PC-3 (cell line): ENCODE data around the gene LIPG. TPM values are rescaled to one million over a fixed set of nuclear protein-coding genes. Genes with fewer than 3 reads are reported as not detected.

Source experiments
- ATAC-seq: fragments of 200-7000 bp; cut with Tn5 transposase; 2 replicates; pipeline ENCODE4 v1.9.1; 2020; ENCODE audit warnings: mild to moderate bottlenecking, moderate library complexity
- BruUV-seq: library from RNA; stranded (reverse); fragments of 400-500 nt; replicated peaks from 2 replicates; lab custom pipeline; 2021; lab: Mats Ljungman, UMichigan
- CTCF ChIA-PET: fragments of 300-600 bp; sonication (Branson Sonifier 250); formaldehyde crosslinking; loops from one replicate; lab custom pipeline; 2022; ENCODE audit warnings: antibody characterized with exemption; lab: Charles Lee
- POLR2A ChIA-PET: fragments of 300-600 bp; sonication (Branson Sonifier 250); formaldehyde crosslinking; loops from one replicate; lab custom pipeline; 2022; ENCODE audit warnings: antibody characterized with exemption; ENCODE audit not compliant: unreplicated experiment; lab: Charles Lee
- DNase-seq: peaks from one replicate; pipeline ENCODE4 v3.0.0-alpha.2; 2015
- H2AFZ ChIP-seq: fragments of 300-600 bp; sonication (generic); 2 replicates; pipeline ENCODE4 v1.6.0; 2016; ENCODE audit warnings: antibody characterized with exemption, low read length
- H3F3A ChIP-seq: fragments of 300-600 bp; sonication (generic); one replicate; pipeline ENCODE4 v1.6.0; 2017; ENCODE audit warnings: antibody characterized with exemption, low read length, control low read depth, mild to moderate bottlenecking; ENCODE audit not compliant: unreplicated experiment
- H3K27ac ChIP-seq: fragments of 300-600 bp; sonication (generic); 2 replicates; pipeline ENCODE4 v1.5.1; 2016; ENCODE audit warnings: mild to moderate bottlenecking, low read length
- H3K27me3 ChIP-seq: fragments of 300-600 bp; sonication (generic); 2 replicates; pipeline ENCODE4 v1.6.1; 2016; ENCODE audit warnings: low read length, mixed read lengths
- H3K36me3 ChIP-seq: fragments of 300-600 bp; sonication (generic); 2 replicates; pipeline ENCODE4 v1.6.1; 2016; ENCODE audit warnings: low read depth, mixed run types, low read length, mixed read lengths
- H3K4me1 ChIP-seq: fragments of 300-600 bp; sonication (generic); 2 replicates; pipeline ENCODE4 v1.5.1; 2016; ENCODE audit warnings: low read length; ENCODE audit not compliant: insufficient read depth
- H3K4me2 ChIP-seq: fragments of 300-600 bp; sonication (generic); 2 replicates; pipeline ENCODE4 v1.6.0; 2016; ENCODE audit warnings: low read length
- H3K4me3 ChIP-seq: fragments of 300-600 bp; sonication (generic); 2 replicates; pipeline ENCODE4 v1.5.1; 2016; ENCODE audit warnings: mild to moderate bottlenecking, low read length, mixed read lengths
- H3K79me2 ChIP-seq: fragments of 300-600 bp; sonication (generic); 2 replicates; pipeline ENCODE4 v1.6.1; 2017; ENCODE audit warnings: low read length, mixed read lengths
- H3K9ac ChIP-seq: fragments of 300-600 bp; sonication (generic); 2 replicates; pipeline ENCODE4 v1.6.0; 2016; ENCODE audit warnings: mild to moderate bottlenecking, low read length
- H3K9me2 ChIP-seq: fragments of 300-600 bp; sonication (generic); replicated peaks from 2 replicates; pipeline ENCODE4 v1.6.1; 2016; ENCODE audit warnings: mixed run types, low read length, mixed read lengths
- H3K9me3 ChIP-seq: fragments of 300-600 bp; sonication (generic); 2 replicates; pipeline ENCODE4 v1.6.1; 2016; ENCODE audit warnings: low read length, mixed read lengths
- H4K20me1 ChIP-seq: fragments of 300-600 bp; sonication (generic); 2 replicates; pipeline ENCODE4 v1.6.1; 2016; ENCODE audit warnings: low read length, mixed read lengths
- CTCF ChIP-seq: fragments of 300-600 bp; sonication (generic); conservative IDR thresholded peaks from 2 replicates; pipeline ENCODE4 v1.5.1; 2017; ENCODE audit warnings: antibody characterized with exemption, low read depth, mild to moderate bottlenecking, low read length
- EZH2 ChIP-seq: fragments of 300-600 bp; sonication (generic); IDR thresholded peaks from one replicate; pipeline ENCODE4 v1.6.1; 2017; ENCODE audit warnings: antibody characterized with exemption, mild to moderate bottlenecking, low read length; ENCODE audit not compliant: unreplicated experiment
- EZH2phosphoT487 ChIP-seq: fragments of 300-600 bp; sonication (generic); IDR thresholded peaks from 2 replicates; pipeline ENCODE4 v1.6.1; 2018; ENCODE audit warnings: mild to moderate bottlenecking, antibody characterized with exemption, low read length, borderline replicate concordance
- intact Hi-C: fragments of 100-400 bp; cut with micrococcal nuclease; formaldehyde crosslinking; loops from 2 replicates; pipeline ENCODE4 v1.9.0; 2023
- total RNA-seq: library from RNA; depleted of rRNA; stranded (reverse); fragments of >200 nt; gene quantifications from 2 replicates; pipeline ENCODE4 v1.2.3, GENCODE V29; 2014

The LIPG gene
- total RNA-seq, 1 experiment from 2014 or later, result 14.8 TPM

- intact Hi-C loops, result no loop called here
- Histone ChIP-seq H4K20me1 (no peaks in the 10 kb centered on the region), H3K79me2 (no peaks in the 10 kb centered on the region), H3K9me2 (no peaks in the 10 kb centered on the region), H3K4me1 (peaks cover 3% of the 10 kb centered on the region; the same call in 1 of the 2 replicates), H3K27ac (no peak overlapping the region), H3K27me3 (no peaks in the 10 kb centered on the region), H3K36me3 (no peaks in the 10 kb centered on the region), H3F3A (no peaks in the 10 kb centered on the region), H3K9me3 (no peaks in the 10 kb centered on the region), H3K4me3 (no peak overlapping the region), H3K4me2 (no peak overlapping the region), H2AFZ (no peak overlapping the region), H3K9ac (no peak overlapping the region)
- ChIA-PET CTCF (no interaction called here), POLR2A (no interaction called here)
- no peak for DNase-seq
- BruUV-seq, result no TSS peak
- no peak for TF ChIP-seq EZH2phosphoT487
- TF ChIP-seq CTCF, result no peak
- no peak for TF ChIP-seq EZH2
- no peak for ATAC-seq
Measured at GRCh38 chr18:49519101-49519971, 42.5 kb upstream of the LIPG start.

- H3K27ac ChIP-seq, result no peak overlapping the region
- no peaks in the 10 kb centered on the region for H3F3A ChIP-seq
- ChIA-PET CTCF (no interaction called here), POLR2A (no interaction called here)
- no peaks in the 10 kb centered on the region for H4K20me1 ChIP-seq
- no peak overlapping the region for H2AFZ ChIP-seq
- ATAC-seq (peak; percentile 51), DNase-seq (peak; percentile 41)
- H3K27me3 ChIP-seq, result no peaks in the 10 kb centered on the region
- peaks cover 3% of the 10 kb centered on the region; the same call in 1 of the 2 replicates for H3K4me1 ChIP-seq
- H3K36me3 ChIP-seq, result no peaks in the 10 kb centered on the region
- no peak overlapping the region for H3K9ac ChIP-seq
- no peak overlapping the region for H3K4me2 ChIP-seq
- intact Hi-C loops, result no loop called here
- no peaks in the 10 kb centered on the region for H3K79me2 ChIP-seq
- no peak overlapping the region for H3K4me3 ChIP-seq
- no TSS peak for BruUV-seq
- H3K9me2 ChIP-seq, result no peaks in the 10 kb centered on the region
- H3K9me3 ChIP-seq, result no peaks in the 10 kb centered on the region
- TF ChIP-seq CTCF (no peak), EZH2phosphoT487 (no peak), EZH2 (no peak)
Measured at GRCh38 chr18:49520661-49521145, 41.2 kb upstream of the LIPG start.
